Measurements from ENCODE around the gene BATF3. TPM values are rescaled to one million over a fixed set of nuclear protein-coding genes. Genes with fewer than 3 reads are reported as not detected.

Gene BATF3
- total and polyA plus RNA-seq, 10 donors, result 10.8 to 34.0 (median 14.0) TPM

GRCh38 chr1:212637902-212638301 lies 61.7 kb downstream of the BATF3 start:
- Histone ChIP-seq H3K9me3 (peaks cover 0 to 14% (median 8%) of the 10 kb centered on the region in 8 donors), H3K36me3 (no peaks in the 10 kb centered on the region), H3K4me3 (peak overlapping the region in 5 of 8 donors; percentile 15 to 43 (median 15)), H3K4me1 (peaks cover 14 to 34% (median 28%) of the 10 kb centered on the region in 6 donors), H3K27me3 (replicated peaks in 1 of 7) (no peaks in the 10 kb centered on the region), H3K27ac (peak overlapping the region; percentile 48 to 85 (median 75))
- TF ChIP-seq, protein P1, sequence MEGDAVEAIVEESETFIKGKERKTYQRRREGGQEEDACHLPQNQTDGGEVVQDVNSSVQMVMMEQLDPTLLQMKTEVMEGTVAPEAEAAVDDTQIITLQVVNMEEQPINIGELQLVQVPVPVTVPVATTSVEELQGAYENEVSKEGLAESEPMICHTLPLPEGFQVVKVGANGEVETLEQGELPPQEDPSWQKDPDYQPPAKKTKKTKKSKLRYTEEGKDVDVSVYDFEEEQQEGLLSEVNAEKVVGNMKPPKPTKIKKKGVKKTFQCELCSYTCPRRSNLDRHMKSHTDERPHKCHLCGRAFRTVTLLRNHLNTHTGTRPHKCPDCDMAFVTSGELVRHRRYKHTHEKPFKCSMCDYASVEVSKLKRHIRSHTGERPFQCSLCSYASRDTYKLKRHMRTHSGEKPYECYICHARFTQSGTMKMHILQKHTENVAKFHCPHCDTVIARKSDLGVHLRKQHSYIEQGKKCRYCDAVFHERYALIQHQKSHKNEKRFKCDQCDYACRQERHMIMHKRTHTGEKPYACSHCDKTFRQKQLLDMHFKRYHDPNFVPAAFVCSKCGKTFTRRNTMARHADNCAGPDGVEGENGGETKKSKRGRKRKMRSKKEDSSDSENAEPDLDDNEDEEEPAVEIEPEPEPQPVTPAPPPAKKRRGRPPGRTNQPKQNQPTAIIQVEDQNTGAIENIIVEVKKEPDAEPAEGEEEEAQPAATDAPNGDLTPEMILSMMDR (IDR thresholded peaks at IDR 0.05 in 8 of 11, conservative IDR thresholded peaks at IDR 0.05 in 3 of 11), result no peak
- TF ChIP-seq POLR2A (IDR thresholded peaks at IDR 0.05), result no peak
- no peak for TF ChIP-seq POLR2AphosphoS5 (IDR thresholded peaks at IDR 0.05)
- 63 to 78% (median 74%) methylated on average over 5 of the region's 5 CpGs for WGBS, 5 donors
- intact Hi-C loops (cut with DNase I; ENCODE audit: low total_unique reads), result no loop called here
- DNase-seq, result no peak

Other genes with a start within 250 kb of the BATF3 start
- gene ATF3, start 91.1 kb downstream of the BATF3 start, total RNA-seq, result 10 to 100 TPM in 3 of 7 donors, 1 to 10 TPM in 4; 1.4 to 31.8 (median 8.3) TPM
- 10 to 100 TPM in 1 of 3 donors, 1 to 10 TPM in 2; 2.4 to 10.7 (median 4.5) TPM for gene ATF3, start 91.1 kb downstream of the BATF3 start, polyA plus RNA-seq
- gene NSL1, start 91.9 kb upstream of the BATF3 start, total RNA-seq, result 10 to 100 TPM; 30.6 to 92.3 (median 41.8) TPM
- gene NSL1, start 91.9 kb upstream of the BATF3 start, polyA plus RNA-seq, result 10 to 100 TPM; 16.4 to 33.6 (median 22.1) TPM
- gene TATDN3, start 92.1 kb upstream of the BATF3 start, total RNA-seq, result 10 to 100 TPM; 13.5 to 28.3 (median 22.7) TPM
- gene TATDN3, start 92.1 kb upstream of the BATF3 start, polyA plus RNA-seq, result 10 to 100 TPM; 13.5 to 16.9 (median 15.0) TPM
- gene SPATA45, start 147.8 kb upstream of the BATF3 start, total RNA-seq, result under 1 TPM in 1 of 7 donors, not detected in 6; 0.83 TPM
- under 1 TPM in 1 of 3 donors, not detected in 2; 0.38 TPM for gene SPATA45, start 147.8 kb upstream of the BATF3 start, polyA plus RNA-seq
- 10 to 100 TPM in 1 of 7 donors, 1 to 10 TPM in 6; 7.3 to 10.7 (median 9.0) TPM for gene FLVCR1, start 158.4 kb upstream of the BATF3 start, total RNA-seq
- gene FLVCR1, start 158.4 kb upstream of the BATF3 start, polyA plus RNA-seq, result 1 to 10 TPM; 3.6 to 4.8 (median 4.0) TPM

Measured in spleen (tissue), 11 donors.